Stimulated activated CD8-positive, alpha-beta memory T cell treated with anti-CD3 and anti-CD28 coated beads, Interleukin-15, amount 100 ng/mL, for 4 hours (primary cell): ENCODE measurements around the gene HOXD4.

Source experiments
- DNase-seq, 2 donors: peaks; one replicate each; pipeline ENCODE4 v3.0.0-alpha.2; 2020; ENCODE audit warnings: low read depth in 2 of 2

The HOXD4 gene

GRCh38 chr2:176170602-176171305, 19.4 kb downstream of the HOXD4 start:
- DNase-seq, result no peak

GRCh38 chr2:176171351-176172006, 20.1 kb downstream of the HOXD4 start:
- DNase-seq, result no peak

- DNase-seq, result no peak
Observed at GRCh38 chr2:176172007-176172894, 20.9 kb downstream of the HOXD4 start.

DNA sequence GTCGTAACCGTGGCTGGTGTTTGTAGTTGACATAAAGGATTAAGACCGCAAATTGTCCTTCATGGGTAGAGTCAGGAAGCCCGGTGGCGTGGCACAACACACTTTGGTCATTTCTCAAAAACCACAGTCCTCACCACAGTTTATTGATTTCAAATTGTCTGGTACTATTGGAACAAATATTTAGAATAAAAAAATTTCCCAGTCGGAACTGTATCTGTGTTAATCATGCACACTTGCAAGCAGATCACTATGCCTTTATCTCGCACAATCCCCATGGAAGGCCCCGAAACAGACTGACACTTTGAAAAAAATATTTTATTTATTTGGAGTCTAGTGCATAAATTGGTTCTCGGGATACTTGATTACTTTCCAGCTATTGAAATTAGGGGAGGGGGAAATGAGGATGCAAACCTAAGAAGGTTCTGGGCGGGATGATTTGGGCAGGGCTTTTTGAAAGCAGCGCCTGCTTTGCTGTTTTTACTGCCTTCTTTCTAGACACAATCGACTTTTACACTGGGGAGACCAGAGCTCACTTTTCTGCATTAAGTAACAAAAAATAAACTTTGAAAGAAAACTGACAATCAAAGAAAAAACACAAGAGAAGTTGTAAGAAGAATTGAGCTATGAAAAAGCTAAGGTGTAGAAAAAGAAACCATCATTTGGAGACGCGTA, 21.7 kb downstream of the HOXD4 start:
- DNase-seq, result no peak

DNA sequence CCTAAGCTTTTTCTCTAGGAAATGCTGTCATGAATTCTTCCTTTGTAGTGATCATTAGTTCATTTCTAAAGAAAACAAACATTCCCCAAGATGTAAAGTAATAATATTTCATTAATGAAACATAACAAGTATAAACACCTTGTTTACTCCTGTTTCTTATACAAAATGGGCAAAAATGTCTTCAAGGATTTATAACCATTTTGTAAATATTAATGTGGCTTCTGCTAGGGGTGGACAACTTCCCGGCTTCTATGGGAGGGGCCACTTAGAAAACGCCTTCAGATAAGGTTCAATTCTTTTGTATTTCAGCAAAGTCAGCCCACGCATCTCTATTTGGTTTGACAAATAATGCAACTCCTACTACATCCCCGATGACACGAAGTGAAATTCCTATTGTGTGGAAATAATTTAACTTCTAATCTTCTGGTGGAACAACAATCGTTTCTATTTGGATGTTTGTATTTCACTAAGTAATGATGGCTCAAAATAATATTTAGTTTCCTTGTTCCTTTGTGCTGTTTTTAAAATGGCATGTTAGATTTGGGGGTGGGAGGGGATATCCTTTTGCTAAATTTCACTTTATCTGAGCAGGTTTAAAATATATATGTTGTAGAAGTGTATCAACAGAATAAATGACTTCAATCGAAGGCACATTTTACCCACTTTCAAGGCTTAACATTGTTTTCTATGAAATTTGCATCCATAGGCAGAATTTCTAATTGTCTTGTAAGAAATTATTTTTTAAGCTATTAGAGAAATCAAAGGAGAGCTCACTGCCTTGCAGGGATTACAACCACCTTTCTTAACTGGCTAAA, 22.4 kb downstream of the HOXD4 start:
- no peak for DNase-seq

DNA sequence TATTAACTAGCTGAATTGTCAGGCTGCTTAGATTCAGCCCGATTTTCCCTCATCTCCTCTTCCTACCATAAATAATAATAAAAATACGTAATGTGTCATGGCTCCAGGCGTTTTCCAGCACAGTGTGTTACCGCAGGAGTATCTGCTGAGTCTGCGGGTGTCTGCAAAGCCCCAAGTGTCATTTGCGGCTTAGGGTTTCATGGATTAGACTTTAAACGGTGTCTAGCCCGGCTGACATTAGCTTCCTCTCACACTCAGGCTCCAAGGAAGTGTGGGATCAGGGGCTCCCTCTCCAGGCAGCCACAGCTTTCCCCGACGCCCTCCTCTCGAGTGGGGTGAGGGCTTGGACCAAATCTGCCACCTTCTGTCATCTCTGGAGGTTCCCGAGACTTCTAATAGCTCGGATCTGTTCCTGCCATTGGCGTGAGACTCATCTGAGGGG, 23.1 kb downstream of the HOXD4 start:
- no peak for DNase-seq

- DNase-seq, result no peak
Observed at GRCh38 chr2:176174824-176175708, 23.7 kb downstream of the HOXD4 start.

GRCh38 chr2:176175709-176176607, 24.6 kb downstream of the HOXD4 start:
- no peak for DNase-seq

- DNase-seq, result no peak
Observed at GRCh38 chr2:176177580-176178037, 26.3 kb downstream of the HOXD4 start.

- DNase-seq, result no peak
Observed at GRCh38 chr2:176178038-176178756, 26.8 kb downstream of the HOXD4 start.

DNA sequence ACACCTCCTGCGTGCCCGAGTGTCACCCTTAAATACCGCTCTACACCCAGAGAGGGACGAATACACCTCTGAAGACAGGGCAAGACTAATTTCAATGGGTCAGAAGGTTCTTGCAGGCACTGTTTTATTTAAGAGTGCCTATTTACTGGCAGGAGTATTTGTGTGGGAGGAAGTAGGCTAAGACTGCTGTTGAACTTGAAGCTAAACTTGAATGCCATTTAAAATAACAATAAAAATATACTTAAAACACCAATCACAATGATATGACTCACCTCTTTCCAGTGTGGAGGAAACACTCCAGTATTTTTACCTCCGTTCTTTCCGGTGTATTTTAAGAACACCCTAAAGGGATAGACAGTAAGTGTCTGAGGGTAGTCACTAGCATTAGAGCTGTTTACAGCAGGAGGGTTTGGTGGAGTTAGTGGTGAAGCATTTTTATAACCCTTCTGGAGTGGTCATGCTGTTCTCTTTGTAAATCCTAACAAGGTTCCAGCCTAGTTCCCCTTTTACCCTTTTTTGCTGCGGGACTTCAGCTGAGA, 27.5 kb downstream of the HOXD4 start:
- DNase-seq, result no peak

DNA sequence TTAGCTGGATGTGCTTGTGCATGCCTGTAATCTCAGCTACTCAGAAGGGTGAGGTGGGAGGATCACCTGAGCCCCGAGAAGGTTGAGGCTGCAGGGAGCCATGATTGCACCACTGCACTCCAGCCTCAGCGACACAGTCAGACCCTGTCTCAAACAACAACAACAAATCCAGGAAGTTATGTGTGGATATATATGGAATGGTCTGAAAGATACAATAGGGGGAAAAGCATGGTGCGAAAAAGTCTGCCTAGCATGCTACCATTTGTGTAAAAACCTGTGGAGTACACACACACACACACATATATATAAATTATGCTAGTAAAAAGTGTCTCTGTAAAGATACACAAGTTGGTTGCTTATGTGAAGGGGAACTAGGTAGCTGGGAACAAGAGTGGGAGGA, 30.2 kb downstream of the HOXD4 start:
- DNase-seq, result no peak

DNA sequence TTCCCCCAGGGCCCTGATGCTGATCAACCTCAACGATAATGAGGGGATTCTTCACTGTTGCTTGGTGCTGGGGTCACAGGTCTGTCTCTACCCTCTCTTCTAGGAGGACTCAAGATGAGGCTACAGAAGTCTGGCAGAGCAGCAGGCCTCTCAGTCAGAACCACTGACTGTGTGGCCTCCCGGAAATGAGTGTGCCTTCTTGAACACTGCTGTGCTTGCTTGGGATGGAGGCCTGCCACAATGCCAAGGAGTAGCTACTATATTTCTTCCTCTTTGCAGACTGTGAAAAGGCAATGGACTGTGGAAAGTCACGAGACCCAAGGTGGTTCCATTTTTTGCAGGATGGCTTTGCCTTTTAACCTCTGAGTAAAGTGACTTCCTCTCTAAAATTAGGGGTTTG, 31.3 kb downstream of the HOXD4 start:
- DNase-seq, result no peak

DNA sequence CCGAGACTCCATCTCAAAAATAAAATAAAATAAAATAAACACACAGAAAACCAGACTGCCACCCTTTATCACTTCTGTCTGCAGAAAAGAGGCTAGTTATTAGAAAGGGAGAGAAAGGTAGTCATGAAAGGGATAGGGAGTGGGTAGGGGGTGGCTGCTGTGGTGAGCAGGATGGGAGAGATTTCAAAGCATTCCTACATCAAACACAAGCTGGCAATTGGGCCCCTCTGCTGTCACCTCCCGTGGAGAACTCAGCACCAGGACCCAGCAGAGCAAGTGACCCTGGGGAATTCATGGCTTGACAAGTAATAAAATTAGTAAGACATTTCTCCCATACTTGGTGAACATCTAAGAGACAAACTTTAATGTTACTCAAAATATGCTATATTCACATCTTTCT, 33.4 kb downstream of the HOXD4 start:
- no peak for DNase-seq

DNA sequence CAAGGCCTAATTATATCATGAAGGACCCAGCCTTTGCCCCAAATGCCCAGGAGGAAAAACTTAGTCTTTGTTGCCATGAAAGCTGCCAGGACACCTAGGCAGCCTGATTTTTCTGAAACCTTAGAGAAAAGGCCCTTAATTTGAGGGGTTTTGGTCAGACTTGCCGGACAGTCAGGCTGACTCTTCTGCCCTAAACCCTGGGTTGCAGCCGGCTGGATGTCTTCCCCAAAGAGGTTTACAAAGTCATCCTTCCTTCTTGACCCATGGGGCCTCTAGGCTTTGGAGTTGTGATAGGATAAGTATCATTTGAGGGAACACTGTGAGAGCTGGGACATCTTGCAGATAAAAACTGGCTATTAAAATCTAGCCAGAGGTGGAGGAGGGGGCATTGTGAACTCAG, 34.7 kb downstream of the HOXD4 start:
- DNase-seq, result no peak

- DNase-seq, result no peak
Observed at GRCh38 chr2:176187200-176187898, 36.0 kb downstream of the HOXD4 start.
